GDM1 (cell line): ENCODE results near the gene NPIPB8.
"Not testable (repeated sequence)": the region's sequence is repeated elsewhere in the genome, so short reads cannot be mapped to it uniquely, and the experiment has no call there.

Experiments used
- DNase-seq: peaks from one replicate; lab custom pipeline; 2025; lab: John Stamatoyannopoulos, UW

NPIPB8 gene

GRCh38 chr16:28636093-28636823 lies 1.6 kb upstream of the NPIPB8 start:
- DNase-seq = not testable (repeated sequence)

GRCh38 chr16:28638359-28638758 lies 494 bp downstream of the NPIPB8 start:
- DNase-seq = not testable (repeated sequence)

GRCh38 chr16:28639959-28640358 lies 2.1 kb downstream of the NPIPB8 start:
- DNase-seq = not testable (repeated sequence)

DNA sequence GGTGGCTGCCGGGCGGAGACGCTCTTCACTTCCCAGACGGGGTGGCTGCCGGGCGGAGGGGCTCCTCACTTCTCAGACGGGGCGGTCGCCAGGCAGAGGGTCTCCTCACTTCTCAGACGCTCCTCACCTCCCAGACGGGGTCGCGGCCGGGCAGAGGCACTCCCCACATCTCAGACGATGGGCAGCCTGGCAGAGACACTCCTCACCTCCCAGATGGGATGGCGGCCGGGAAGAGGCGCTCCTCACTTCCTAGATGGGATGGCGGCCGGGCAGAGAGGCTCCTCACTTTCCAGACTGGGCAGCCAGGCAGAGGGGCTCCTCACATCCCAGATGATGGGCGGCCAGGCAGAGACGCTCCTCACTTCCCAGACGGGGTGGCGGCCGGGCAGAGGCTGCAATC lies 28.4 kb downstream of the NPIPB8 start:
- not testable (repeated sequence) for DNase-seq

DNA sequence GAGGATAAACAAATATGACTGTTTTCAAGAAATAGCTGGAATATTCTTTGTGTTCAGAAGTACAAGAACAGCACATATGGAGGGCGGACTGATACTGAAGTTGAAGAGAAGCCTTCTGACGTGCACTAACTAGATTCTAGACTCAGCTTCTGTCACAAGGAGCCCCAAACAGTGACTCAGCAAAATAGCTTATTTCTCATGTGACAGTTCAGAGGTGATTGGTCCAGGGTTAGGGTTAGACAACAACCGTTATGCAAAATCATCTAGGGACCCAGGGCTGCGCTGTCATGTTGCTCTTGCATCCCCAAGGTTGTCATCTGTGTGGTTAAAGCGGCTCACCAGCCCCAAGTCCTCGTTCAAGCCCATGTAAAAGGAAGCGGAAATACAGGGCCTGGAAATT lies 29.6 kb downstream of the NPIPB8 start:
- DNase-seq = not testable (repeated sequence)

DNA sequence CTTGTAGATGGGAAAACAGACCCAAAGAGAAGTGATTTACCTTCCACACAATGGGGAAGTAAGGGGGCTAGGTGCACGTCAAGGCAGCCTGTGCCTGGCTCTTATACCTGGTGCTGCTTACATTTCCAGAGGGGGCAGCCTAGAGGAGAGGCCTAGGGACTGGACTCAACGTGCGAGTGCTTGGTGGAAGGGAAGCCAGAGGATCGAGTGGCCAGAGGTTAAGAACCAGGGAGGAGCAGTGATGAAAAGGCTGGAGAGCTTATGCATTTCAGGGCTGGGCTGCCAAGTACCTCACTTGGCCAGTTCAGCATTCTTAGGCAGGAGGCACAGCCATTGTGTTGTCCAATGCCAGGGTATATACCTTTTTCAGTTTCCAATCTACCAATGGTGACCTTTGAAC lies 30.3 kb downstream of the NPIPB8 start:
- not testable (repeated sequence) for DNase-seq

DNA sequence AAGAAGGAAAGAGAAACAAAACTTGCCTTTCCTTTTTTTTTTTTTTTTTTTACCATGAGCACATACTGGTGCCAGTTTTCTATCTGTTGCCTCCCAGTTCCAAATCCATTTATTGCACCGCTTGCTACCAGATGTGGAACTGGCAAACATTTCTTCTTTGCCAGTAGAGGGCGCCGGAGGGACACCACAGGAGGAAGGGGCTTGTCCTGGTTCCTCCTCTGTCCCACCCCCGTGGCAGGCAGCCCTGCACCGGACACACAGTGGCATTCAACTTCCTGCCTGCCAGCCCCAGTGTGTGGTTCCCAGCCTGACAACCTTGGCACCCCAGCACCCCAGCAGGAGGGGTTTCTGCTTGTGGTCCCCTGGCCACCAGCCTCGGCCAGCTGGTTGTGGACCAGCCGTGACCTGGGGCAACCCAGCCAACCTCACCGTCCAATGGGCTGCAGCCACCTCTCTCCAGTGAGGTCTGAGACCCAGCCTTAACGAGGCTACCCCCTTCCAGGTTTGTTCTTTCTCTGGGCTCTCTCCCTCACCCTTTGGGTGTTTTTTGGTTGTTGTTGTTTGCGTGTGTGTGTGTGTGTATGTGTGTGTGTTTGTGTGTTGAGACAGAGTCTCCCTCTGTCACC lies 50.6 kb downstream of the NPIPB8 start:
- not testable (repeated sequence) for DNase-seq

DNA sequence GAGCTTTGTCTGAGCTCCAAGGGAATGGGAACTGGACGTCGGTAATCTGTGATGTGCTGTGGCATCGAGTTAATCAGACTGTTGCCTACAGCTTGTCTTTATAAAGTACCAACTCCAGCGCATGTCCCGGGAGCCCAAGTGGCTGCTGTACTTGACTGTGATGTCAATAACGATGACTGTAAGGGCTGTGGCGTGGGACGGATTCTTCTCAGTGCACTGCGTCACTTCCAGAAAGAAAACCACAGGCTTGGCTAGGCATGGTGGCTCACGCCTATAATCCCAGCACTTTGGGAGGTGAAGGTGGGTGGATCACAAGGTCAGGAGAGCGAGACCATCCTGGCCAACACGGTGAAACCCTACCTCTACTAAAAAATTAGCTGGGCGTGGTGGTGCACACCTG lies 51.6 kb downstream of the NPIPB8 start:
- not testable (repeated sequence) for DNase-seq

GRCh38 chr16:28691722-28692121 lies 53.9 kb downstream of the NPIPB8 start:
- DNase-seq = not testable (repeated sequence)

DNA sequence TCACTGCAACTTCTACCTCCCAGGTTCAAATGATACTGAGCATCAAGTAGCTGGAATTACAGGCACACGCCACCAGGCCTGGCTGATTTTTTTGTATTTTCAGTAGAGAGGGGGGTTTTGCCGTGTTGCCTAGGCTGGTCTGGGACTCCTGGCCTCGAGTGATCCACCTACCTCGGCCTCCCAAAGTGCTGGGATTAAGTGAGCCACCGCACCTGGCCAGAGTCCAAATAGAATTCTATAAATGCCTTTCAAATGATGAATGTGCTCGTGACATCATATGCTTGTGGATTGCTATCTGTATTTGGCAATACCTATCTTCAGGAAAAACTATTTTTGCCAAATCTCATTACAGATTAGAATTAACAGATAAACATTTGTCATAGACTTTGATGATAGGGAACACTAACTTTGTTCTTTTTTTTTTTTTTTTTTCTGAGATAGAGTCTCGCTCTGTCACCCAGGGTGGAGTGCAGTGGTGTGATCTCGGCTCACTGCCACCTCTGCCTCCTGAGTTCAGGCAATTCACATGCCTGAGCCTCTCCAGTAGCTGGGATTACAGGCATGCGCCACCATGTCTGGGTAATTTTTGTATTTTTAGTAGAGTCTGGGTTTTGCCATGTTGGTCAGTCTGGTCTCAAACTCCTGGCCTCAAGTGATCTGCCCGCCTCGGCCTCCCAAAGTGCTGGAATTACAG lies 55.5 kb downstream of the NPIPB8 start:
- not testable (repeated sequence) for DNase-seq

DNA sequence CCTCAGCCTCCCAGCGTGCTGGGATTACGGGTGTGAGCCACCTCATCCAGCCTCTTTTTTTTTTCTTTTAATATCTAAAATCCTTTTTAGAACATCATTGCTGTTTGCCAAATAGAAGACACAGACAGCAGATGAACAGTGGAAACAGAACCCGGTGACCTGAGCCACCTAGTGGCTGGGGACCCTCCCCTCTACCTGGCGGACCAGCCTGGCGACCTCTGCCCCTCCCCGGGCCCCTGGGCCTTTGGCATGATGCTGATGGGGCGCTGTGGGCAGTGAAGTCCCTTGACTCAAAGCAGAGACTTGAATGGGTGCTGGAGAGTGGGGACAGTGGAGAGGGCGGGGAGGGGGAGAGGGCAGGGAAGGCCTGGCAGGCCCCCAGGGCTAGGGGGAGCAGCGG lies 61.9 kb downstream of the NPIPB8 start:
- DNase-seq = not testable (repeated sequence)

- not testable (repeated sequence) for DNase-seq
These were observed 62.5 kb downstream of the NPIPB8 start for GRCh38 chr16:28700349-28700748.

DNA sequence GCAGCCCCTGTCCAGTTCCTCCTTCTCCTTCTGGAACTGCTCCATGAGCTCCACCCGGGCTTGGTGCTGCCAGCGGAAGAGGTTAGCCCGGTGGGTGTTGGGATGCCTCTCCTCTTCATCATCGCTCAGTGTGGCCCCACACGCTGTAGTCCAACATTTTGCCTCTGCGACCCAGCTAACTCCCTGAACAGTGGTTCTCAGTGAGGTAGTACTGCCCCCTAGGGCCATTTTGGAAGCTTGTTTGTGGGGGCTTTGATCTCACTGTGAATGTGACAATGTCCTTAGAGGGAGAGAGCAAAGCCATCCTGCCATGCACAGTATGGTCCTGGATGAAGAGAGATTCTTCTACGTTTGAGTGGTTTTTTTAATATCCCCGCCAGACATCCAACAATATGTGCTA lies 63.5 kb downstream of the NPIPB8 start:
- not testable (repeated sequence) for DNase-seq

DNA sequence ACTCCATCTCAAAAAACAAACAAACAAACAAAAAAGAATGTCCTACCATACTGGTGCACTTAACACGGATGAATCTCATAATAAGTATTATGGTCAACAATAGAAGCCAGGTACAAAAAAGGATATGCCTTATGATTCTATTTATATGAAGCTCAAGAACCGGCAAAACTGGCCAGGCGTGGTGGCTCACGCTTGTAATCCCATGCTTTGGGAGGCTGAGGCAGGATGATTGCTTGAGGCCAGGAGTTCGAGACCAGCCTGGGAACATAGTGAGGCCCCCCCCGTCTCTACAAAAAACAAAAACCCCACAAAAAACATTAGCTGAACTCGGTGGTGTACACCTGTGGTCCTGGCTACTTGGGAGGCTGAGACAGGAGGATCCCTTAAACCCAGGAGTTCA lies 66.4 kb downstream of the NPIPB8 start:
- DNase-seq = not testable (repeated sequence)
